Smooth muscle cell (in vitro differentiated cells): ENCODE data around the gene TBC1D5. TPM values are rescaled to one million over a fixed set of nuclear protein-coding genes. Genes with fewer than 3 reads are reported as not detected.
"Not testable (repeated sequence)": the region's sequence is repeated elsewhere in the genome, so short reads cannot be mapped to it uniquely, and the experiment has no call there.

Experiments
- DNase-seq: peaks from one replicate; lab custom pipeline; 2025; ENCODE audit not compliant: unreplicated experiment; lab: John Stamatoyannopoulos, UW
- H2AFZ ChIP-seq: fragments of 200-600 bp; sonication (generic); 2 replicates; pipeline ENCODE4 v1.6.0; 2016; ENCODE audit warnings: antibody characterized with exemption, low read depth, mild to moderate bottlenecking
- H3F3A ChIP-seq: fragments of 200-600 bp; sonication (generic); 2 replicates; pipeline ENCODE4 v1.6.0; 2017; ENCODE audit warnings: antibody characterized with exemption, low read depth
- H3K27ac ChIP-seq: fragments of 200-600 bp; sonication (generic); 2 replicates; pipeline ENCODE4 v1.5.1; 2016; ENCODE audit warnings: low read depth, mild to moderate bottlenecking
- H3K27me3 ChIP-seq: fragments of 200-600 bp; sonication (generic); 2 replicates; pipeline ENCODE4 v1.6.1; 2016; ENCODE audit warnings: low read depth, mild to moderate bottlenecking
- H3K36me3 ChIP-seq: fragments of 200-600 bp; sonication (generic); 2 replicates; pipeline ENCODE4 v1.5.1; 2016; ENCODE audit warnings: low read depth
- H3K4me1 ChIP-seq: fragments of 200-600 bp; sonication (generic); 2 replicates; pipeline ENCODE4 v1.5.1; 2016; ENCODE audit warnings: low read depth
- H3K4me2 ChIP-seq: fragments of 200-600 bp; sonication (generic); 2 replicates; pipeline ENCODE4 v1.6.0; 2016; ENCODE audit warnings: mild to moderate bottlenecking
- H3K4me3 ChIP-seq: fragments of 200-600 bp; sonication (generic); 2 replicates; pipeline ENCODE4 v1.5.1; 2016; ENCODE audit warnings: mild to moderate bottlenecking
- H3K79me2 ChIP-seq: fragments of 200-600 bp; sonication (generic); 2 replicates; pipeline ENCODE4 v1.6.0; 2016; ENCODE audit warnings: low read depth, mild to moderate bottlenecking
- H3K9ac ChIP-seq: fragments of 200-600 bp; sonication (generic); 2 replicates; pipeline ENCODE4 v1.6.0; 2016; ENCODE audit warnings: low read depth
- H3K9me3 ChIP-seq: fragments of 200-600 bp; sonication (generic); replicated peaks from 2 replicates; pipeline ENCODE4 v1.5.1; 2016; ENCODE audit warnings: low read depth
- H4K20me1 ChIP-seq: fragments of 200-600 bp; sonication (generic); 2 replicates; pipeline ENCODE4 v1.6.0; 2016; ENCODE audit warnings: low read depth
- WGBS: methylation state at CpG from one replicate; pipeline ENCODE4 v1.1.7; 2016; ENCODE audit warnings: low lambda C conversion rate; 5-methylcytosine and 5-hydroxymethylcytosine counted together
- polyA plus RNA-seq: library from polyadenylated mRNA; unstranded; fragments of >200 nt; fragmentation: Nextera tagmentation; extraction: Ambion mirVana; gene quantifications from 2 replicates; pipeline ENCODE4 v1.2.1, GENCODE V29; 2016
- total RNA-seq: library from RNA; depleted of rRNA; stranded (reverse); fragments of >200 nt; gene quantifications from 2 replicates; pipeline ENCODE4 v1.2.3, GENCODE V29; 2014
- TF ChIP-seq, protein P1 (sequence below): fragments of 200-600 bp; sonication (generic); IDR thresholded peaks from 2 replicates; pipeline ENCODE4 v1.5.1; 2017; ENCODE audit warnings: borderline replicate concordance, mild to moderate bottlenecking, antibody characterized with exemption; ENCODE audit not compliant: insufficient read depth, poor library complexity, severe bottlenecking

TBC1D5 gene
- total and polyA plus RNA-seq, 2 experiments from 2014 or later, result 14.6 to 35.3 TPM

DNA sequence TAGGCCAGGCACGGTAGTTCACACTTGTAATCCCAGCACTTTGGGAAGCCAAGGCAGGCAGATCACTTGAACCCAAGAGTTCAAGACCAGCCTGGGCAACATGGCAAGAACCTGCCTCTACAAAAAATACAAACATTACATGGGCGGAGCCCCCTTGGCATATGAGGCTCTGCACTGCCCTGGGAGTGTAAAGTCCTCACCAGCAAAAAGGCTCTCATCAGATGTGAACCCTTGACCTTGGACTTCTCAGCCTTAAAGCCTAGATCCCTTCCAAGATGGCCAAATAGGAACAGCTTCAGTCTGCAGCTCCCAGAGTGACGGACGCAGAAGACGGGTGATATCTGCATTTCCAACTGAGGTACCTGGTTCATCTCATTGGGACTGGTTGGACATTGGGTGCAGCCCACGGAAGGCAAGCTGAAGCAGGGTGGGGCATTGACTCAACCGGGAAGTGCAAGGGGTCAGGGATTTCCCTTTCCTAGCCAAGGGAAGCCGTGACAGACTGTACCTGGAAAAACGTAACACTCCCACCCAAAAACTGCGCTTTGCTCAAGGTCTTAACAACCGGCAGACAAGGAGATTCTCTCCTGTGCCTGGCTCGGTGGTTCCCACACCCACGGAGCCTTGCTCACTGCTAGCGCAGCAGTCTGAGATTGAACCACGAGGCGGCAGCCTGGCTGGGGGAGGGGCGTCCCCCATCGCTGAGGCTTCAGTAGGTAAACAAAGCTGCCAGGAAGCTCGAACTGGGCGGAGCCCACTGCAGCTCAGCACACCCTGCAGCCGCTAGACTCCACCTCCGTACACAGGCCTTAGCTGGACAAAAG lies 49.4 kb downstream of the TBC1D5 start:
- WGBS, result 95% methylated on average over 22 of the region's 22 CpGs
- not testable (repeated sequence) for H3K36me3 ChIP-seq, DNase-seq, H3K79me2 ChIP-seq, H3K9me3 ChIP-seq, H3K4me2 ChIP-seq, H3K27me3 ChIP-seq, H2AFZ ChIP-seq, H3K27ac ChIP-seq, H3K9ac ChIP-seq, H4K20me1 ChIP-seq, H3K4me3 ChIP-seq, H3K4me1 ChIP-seq, H3F3A ChIP-seq

DNA sequence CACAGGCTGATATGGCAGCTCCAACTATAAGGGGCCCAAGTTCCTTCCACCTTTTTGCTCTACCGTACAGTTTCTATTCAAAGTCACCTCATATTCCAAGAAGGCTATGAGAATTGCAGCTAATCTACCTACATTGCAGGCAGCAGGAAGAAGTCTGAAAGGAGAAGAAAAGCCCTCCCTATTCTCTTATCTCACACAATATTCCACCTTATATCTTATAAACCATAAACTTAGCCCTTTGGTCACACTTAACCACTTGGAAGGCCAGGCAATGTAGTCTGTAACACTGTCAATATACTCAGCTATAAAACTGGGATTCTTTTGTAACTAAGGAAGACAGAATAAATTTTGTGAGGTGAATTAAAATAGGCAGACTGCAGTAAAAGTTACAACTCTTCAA lies 54.9 kb downstream of the TBC1D5 start:
- no peak for DNase-seq
- 100% methylated on average over 1 of the region's 1 CpG for WGBS
- H3K27me3 ChIP-seq, result no peaks in the 10 kb centered on the region

DNA sequence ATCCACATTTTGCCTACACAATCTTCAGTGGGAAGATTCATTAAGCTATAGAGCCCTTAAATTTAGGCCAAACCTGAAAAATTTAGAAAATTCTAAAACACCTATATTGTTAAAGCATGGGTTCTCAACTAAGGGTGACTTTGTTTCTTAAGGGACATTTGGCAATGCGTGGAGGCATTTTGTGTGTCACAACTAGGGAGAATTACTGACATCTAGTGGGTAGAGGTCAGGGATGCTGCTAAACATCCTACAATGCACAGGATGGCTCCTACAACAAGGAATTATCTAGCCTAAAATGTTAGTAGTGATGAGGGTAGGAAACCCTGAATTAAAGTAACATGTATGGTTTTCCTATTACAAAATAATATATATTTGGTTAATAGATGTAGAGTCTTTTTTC lies 55.8 kb downstream of the TBC1D5 start:
- TF ChIP-seq, protein P1, sequence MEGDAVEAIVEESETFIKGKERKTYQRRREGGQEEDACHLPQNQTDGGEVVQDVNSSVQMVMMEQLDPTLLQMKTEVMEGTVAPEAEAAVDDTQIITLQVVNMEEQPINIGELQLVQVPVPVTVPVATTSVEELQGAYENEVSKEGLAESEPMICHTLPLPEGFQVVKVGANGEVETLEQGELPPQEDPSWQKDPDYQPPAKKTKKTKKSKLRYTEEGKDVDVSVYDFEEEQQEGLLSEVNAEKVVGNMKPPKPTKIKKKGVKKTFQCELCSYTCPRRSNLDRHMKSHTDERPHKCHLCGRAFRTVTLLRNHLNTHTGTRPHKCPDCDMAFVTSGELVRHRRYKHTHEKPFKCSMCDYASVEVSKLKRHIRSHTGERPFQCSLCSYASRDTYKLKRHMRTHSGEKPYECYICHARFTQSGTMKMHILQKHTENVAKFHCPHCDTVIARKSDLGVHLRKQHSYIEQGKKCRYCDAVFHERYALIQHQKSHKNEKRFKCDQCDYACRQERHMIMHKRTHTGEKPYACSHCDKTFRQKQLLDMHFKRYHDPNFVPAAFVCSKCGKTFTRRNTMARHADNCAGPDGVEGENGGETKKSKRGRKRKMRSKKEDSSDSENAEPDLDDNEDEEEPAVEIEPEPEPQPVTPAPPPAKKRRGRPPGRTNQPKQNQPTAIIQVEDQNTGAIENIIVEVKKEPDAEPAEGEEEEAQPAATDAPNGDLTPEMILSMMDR, result no peak
- DNase-seq, result no peak
- WGBS, result 55% methylated on average over 1 of the region's 1 CpG
- H3K4me3 ChIP-seq, result no peak overlapping the region
- no peaks in the 10 kb centered on the region for H3K36me3 ChIP-seq
- peaks cover 3% of the 10 kb centered on the region for H3K79me2 ChIP-seq
- H3K9ac ChIP-seq, result no peak overlapping the region
- peaks cover 34% of the 10 kb centered on the region for H4K20me1 ChIP-seq
- H3K4me2 ChIP-seq, result no peak overlapping the region
- no peaks in the 10 kb centered on the region for H3K9me3 ChIP-seq
- H3K27ac ChIP-seq, result no peak overlapping the region
- no peak overlapping the region for H2AFZ ChIP-seq
- H3K27me3 ChIP-seq, result no peaks in the 10 kb centered on the region
- no peaks in the 10 kb centered on the region for H3F3A ChIP-seq
- no peaks in the 10 kb centered on the region for H3K4me1 ChIP-seq

More for the DNA sequence above, 54.9 kb downstream of the TBC1D5 start:
- H3K4me3 ChIP-seq, result no peak overlapping the region
- TF ChIP-seq, protein P1, result no peak
- no peak overlapping the region for H3K9ac ChIP-seq
- H3K79me2 ChIP-seq, result peaks cover 3% of the 10 kb centered on the region
- H3K4me1 ChIP-seq, result no peaks in the 10 kb centered on the region
- no peak overlapping the region for H3K4me2 ChIP-seq
- H2AFZ ChIP-seq, result no peak overlapping the region
- H3K27ac ChIP-seq, result no peak overlapping the region
- no peaks in the 10 kb centered on the region for H3K9me3 ChIP-seq
- peaks cover 34% of the 10 kb centered on the region for H4K20me1 ChIP-seq
- H3F3A ChIP-seq, result no peaks in the 10 kb centered on the region
- H3K36me3 ChIP-seq, result no peaks in the 10 kb centered on the region

DNA sequence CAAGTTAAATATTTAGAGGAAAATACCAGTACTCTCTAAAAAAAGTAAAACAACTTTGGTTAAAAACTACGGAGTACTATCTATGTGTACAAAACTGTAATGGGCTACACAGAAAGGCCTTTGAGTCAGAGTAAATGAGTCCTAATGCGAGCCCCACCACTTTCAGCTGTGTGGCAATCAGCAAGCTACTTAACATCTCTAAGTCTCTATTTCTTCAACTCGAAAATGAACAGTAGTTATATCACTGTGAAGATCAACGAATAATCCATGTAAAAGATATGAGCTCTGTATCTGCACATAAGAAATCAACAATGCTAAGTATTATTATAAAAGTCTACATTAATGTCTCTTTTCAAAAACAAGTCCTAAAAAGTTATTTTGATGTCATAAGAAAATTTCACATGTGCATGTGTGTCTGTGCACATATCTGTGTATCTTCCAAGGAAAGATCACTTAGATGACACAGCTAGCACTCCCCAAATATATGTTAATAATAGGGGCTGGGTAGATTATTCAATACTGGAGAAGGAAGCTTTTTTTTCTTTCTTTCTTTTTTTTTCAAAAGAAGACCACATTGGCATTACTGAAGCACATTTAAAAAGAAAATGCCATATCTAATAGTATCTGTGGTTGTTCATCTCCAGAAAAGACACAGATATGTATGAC lies 58.8 kb downstream of the TBC1D5 start:
- Histone ChIP-seq H3K4me1 (no peaks in the 10 kb centered on the region), H2AFZ (no peak overlapping the region), H3K27me3 (no peaks in the 10 kb centered on the region), H3K36me3 (no peaks in the 10 kb centered on the region), H3K4me2 (no peak overlapping the region), H3K4me3 (no peak overlapping the region), H4K20me1 (peaks cover 37% of the 10 kb centered on the region), H3F3A (no peaks in the 10 kb centered on the region), H3K27ac (no peak overlapping the region), H3K9ac (no peak overlapping the region), H3K9me3 (no peaks in the 10 kb centered on the region), H3K79me2 (peaks cover 3% of the 10 kb centered on the region)
- DNase-seq, result no peak
- TF ChIP-seq, protein P1, result no peak
- 82% methylated on average over 4 of the region's 4 CpGs for WGBS
